DLD1 (cell line): ENCODE results near the gene MYH9.
"Not testable (repeated sequence)": the region's sequence is repeated elsewhere in the genome, so short reads cannot be mapped to it uniquely, and the experiment has no call there.

Experiments used
- in situ Hi-C: cut with HindIII; loops from 2 replicates; pipeline ENCODE4 v1.10.0; 2017; ENCODE audit warnings: low sequenced_read_pairs

Gene MYH9

DNA sequence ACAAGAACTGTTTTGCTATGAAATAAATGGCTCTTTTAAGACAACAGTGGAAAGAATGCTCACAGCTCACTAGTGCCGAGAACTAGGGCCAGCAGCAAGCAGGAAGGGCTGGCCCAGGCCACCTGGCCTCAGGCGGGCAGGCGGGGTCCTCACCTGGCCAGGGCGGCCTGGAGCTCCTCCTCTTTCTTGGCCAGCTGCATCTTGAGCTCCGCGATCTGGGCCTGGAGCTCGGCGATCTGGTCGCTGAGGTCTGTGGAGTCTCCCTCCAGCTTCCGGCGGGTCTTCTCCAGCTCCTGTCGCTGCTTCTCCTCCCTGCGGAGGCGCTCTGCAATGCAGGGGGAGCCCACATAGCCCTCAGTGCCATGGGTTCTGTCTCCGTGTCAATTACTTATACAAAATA is 91.1 kb downstream of the MYH9 start:
- in situ Hi-C loops, result no loop called here

DNA sequence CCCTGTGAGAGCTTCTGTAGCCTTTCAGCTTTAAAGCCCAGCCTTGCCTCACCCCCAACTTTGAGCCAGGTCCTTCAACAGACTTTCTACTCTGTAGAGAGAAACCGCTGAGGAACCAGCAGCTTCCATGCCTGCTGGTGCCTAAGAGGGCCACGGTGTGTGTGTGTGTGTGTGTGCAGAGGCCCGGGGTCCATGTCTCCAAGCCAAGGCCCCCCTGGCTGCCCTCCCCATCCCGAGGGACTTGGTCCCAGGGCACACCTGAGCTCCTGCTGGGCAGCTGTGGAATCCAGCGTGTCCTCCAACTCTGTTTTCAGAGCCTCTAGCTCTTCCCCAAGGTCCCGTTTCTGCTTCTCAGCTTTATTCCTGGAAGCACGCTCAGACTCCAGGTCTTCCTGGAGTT is 92.5 kb downstream of the MYH9 start:
- in situ Hi-C loops, result no loop called here

DNA sequence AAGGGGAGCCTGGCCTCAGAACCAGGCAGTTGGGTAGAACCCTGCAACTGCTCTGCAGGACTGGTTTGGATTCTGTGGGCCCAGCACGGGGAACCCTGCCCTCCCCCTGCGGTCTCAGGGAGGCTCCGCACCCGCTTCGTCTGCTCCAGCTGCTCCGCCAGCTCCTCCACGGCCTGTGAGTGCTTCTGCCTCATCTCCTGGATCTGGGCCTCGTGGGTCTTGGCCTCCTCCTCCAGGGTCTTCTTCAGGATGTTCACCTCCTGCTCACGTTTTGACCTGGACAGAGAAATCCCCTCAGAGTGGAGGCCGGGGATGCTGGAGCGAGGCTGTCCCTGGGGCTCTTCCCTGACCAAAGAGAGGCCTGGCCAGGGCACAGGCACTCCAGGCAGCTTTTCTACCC is 93.0 kb downstream of the MYH9 start:
- in situ Hi-C loops, result no loop called here

DNA sequence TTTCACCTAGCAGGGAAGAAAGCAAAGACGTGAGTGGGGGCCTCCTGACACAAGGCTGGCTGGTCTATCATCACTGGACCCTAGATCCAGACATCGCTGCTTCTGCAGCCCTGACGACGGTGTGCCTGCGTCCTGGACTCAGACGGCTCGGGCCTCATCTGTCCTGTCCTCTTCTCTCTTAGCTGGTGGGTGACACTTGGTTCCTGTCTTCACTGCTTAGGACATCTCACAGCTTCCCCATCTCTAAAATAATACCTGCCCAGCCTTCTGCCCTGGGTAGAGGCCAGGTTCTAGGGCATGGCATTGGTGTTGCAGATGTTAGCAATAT is 93.5 kb downstream of the MYH9 start:
- in situ Hi-C loops, result no loop called here

DNA sequence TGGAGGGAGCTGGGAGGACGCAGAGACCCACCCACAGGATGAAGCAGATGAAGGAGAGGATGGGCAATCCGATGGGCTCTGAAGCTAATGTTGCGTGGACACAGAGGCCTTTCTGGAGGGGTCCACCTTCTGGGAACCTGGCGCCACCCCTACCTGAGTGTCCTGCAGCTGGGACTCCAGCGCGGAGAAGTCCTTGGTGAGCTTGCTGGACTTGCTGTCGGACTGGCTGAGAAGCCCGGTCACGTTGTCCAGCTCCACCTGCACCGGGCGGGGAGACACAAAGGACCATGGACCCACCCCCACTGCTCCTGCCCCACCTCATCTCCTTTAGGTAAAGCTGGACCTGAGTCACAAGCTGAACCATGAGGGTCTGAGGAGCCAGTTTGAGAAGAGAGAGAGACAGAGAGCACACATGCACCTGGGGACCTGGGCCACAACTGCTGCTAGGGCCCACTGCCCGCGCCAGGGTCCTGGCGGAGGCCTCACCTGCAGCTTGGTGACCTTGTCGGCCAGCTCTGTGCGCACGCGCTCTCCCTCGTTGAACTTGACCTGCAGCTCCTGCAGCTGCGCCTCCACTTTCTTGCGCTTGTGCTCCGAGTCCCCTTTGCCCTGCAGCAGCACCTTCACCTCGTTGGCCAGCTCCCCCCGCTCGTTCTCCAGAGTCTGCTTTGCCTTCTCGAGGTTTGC is 94.0 kb downstream of the MYH9 start:
- in situ Hi-C loops, result no loop called here

DNA sequence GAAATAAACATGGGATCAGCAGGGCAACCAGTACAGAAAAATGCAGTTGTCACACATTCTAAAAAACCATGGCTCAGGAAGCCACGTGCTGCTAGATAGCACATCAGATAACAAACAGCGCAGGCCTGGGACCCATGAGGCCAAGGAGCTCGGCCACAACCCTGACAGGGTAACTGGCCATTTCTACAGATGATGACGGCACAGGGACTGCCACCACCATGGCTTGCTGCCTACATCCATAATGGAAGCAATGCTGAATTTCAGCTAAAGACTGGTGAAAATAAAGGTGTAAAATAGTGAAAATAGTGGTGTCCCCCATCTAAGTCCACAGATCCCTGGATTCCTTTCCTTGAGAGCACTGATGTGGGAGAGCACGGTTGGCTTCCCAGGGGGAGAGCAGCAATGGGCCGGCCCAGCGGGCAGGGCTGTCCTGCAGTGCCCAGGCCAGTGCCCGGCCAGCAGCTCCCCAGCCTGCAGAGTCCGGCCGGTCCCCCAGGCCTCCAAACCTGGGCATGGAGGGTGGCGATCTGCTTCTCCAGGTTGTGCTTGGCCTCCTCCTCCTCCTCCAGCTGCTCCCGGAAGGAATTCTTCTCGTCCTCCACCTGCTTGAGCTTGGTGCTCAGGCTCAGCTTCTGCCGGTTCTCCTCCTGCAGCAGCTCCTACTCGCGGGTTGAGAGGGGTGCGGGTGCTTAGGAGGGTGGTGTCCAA is 94.8 kb downstream of the MYH9 start:
- in situ Hi-C loops, result no loop called here

DNA sequence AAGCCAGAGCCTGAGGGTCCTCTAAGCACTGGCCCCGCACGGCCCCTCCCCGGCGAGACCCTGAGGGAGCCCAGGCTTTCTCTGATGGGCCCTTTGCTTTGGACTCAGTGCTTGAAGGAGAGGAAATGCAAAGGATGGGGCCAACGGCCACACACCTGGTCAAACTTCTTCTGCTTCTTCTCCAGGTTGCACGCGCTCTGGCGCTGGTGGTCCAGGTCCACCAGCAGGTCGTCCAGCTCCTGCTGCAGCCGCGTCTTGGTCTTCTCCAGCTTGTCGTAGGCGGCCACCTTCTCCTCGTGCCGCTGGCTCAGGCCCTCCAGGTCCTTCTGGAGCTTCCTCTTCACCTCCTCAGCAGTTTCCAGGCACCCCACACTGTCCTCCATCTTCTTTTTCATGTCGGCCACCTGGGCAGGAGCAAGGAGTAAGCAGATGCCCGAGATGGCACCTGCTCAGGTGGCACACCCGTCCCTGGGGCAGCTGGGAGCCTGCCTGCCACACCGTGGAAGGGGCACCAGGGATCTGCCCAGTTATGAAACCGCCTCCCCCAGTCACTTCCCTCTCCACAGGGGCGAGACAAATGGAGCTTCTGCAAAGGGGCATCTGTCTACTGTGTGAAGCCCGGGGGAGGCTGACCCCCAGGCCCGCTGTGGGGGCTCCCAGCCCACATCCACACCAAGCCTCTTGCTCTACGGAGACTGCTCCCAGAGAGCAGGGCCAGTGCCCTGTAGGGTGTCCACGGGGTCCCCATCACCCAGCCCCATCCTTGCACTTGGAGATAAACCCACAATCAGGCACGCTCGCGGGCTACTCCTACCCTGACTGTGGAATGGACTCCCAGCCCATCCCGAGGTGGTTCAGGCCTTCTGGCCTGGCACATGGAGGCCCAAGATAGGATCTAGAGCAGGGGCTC is 95.7 kb downstream of the MYH9 start:
- in situ Hi-C loops, result no loop called here

DNA sequence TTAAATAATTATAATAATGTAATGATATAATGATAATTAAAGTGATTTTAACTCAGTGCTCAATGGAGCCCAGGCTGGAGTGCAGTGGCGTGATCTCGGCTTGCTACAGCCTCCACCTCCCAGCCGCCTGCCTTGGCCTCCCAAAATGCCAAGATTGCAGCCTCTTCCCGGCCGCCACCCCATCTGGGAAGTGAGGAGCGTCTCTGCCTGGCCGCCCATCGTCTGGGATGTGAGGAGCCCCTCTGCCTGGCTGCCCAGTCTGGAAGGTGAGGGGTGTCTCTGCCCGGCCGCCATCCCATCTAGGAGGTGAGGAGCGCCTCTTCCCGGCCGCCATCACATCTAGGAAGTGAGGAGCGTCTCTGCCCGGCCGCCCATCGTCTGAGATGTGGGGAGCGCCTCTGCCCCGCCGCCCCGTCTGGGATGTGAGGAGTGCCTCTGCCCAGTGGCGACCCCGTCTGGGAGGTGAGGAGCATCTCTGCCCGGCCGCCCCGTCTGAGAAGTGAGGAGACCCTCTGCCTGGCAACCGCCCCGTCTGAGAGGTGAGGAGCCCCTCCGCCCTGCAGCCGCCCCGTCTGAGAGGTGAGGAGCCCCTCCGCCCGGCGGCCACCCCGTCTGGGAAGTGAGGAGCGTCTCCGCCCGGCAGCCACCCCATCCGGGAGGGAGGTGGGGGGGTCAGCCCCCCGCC is 97.2 kb downstream of the MYH9 start:
- in situ Hi-C loops, result not testable (repeated sequence)

DNA sequence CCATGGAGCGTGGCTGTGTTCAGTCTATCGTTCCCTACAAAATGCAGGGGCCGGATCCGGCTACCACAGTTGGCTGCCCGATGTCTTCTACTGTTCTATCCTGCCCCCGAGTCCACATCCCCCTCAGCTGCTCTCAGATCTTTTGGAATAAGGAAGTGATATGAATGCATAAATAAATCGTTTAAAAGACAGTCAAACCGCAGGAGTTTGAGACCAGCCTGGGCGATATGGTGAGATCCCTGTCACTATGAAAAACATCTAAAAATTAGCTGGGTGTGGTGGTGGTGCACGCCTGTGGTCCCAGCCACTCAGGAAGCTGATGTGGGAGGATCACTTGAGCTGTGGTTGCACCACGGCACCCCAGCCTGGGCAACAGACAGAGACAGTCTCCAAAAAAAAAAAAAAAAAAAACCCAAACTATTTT is 97.8 kb downstream of the MYH9 start:
- in situ Hi-C loops, result not testable (repeated sequence)

DNA sequence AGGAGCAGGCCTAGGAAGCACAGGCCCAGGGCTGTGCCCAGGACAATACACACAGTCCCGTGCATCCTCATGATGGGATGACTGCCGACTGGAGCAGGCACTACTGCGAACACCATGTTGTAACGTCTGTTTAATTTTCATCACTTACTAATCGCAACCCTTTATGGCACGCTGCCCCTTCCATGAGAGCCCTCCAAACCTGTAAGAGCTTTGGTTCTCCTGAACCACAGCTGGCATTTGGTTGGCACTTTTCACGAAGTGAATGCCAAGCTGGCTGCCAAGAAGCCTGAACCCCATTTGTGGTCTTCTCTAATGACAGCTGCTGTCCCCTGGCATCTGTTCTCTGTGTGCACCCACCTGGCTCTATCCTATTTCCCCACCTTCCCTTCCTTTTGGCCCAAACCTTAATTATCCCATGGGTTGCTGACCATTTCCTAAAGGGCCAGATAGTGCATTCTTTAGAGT is 98.3 kb downstream of the MYH9 start:
- in situ Hi-C loops, result no loop called here

DNA sequence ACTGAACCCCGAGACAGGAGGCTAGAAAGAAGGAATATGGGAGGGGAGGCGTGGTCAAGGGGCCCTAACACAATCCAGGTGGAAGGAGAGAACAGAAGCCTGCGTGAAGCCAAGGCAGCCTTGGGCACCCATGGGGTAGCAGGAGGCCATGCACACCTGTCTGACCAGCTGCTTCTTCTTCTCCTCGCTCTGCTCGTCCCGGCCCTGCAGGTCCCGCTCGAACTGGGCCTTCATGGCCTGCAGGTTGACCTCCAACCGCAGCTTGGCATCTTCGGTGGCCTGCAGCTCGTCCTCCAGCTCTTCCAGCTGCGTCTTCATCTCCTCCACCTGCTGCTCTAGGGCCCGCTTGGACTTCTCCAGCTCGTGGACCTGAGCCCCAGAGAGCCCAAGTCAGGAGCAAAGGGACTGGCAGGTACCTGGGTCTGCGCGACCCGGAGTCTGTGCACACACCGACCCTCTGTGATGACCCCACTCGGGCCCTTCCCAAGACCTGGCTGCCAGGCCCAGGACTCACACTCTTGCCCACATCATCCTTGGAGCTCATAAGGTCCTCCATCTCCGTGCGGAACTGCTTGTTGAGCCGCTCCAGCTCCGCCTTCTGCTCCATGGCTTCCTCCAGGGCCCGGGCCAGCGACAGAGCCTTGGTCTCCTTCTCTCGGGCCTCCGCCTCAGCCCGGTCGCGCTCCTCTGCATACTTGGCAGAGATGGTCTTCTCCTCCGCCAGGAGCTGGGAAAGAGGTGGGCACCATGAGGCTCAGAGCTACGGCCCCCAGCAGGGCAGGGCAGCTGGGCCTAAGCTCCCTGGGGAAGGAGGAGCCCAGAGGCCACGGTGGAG is 99.0 kb downstream of the MYH9 start:
- in situ Hi-C loops, result no loop called here

DNA sequence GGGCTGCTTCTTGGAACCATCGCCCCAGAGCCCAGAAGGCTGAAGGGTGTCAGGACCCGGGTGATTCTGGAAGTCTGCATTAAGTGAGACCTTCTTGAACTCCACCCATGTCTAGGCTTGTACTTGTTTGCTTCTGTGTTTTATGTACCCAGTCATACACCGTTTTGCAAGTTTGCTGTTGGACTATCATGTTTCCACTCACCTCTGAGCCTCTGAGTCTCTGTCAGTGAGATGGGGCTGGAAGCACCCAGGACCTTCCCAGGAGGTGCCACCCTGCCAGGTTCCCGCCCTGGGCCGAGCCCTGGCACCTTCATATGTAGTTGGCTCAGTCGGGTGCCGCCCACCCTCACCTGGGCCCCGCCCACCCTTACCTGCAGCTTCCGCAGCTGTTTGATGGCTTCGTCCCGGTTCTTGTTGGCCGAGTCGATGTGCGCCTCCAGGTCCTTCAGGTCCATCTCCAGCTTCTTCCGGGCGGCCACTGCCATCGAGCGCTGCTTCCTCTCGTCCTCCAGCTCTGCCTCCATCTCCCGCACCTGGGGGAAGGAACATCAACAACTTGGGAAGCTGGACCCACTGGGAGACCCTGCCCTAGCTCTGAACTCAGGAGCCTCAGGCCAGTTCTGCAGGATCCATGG is 99.8 kb downstream of the MYH9 start:
- in situ Hi-C loops, result no loop called here

DNA sequence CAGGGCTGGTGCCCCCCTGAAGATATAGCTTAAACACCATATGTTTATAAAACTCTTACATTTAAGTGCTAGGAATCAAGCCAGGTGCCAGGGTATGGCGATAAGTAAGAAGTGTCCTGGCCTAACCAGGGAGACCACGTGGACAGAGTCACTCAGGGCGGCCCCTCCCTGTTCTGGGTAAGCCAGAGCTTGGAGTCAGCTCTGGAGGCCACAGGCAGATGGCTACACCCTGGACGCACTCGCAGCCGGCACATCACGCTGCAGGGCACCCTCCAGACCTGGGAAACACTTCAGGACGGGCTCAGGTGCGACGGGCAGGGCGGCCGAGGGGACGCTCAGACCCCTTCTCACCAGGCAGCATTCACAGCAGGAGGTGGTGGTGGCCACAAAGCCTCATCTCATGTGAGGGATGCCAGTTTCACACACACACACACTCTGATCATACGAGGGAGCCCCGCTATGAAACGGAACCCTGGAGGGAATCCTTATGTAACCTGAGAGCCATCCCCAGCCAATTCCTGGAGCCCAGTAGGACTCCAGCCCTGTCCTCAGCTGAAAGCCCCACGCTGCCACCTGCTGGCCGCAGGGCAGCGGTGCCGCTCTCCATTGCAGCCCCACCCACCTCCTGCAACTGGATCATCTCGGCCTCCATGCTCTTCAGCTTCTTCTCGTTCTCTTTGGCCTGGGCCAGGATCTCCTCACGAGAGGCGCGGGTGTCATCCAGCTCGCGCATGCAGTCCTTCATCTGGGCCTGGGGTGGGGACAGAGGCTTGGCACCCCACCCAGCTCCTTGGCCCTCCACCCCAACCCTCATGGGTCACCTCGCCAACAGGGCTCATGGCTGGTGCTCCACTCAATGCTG is 101.4 kb downstream of the MYH9 start:
- in situ Hi-C loops, result no loop called here

DNA sequence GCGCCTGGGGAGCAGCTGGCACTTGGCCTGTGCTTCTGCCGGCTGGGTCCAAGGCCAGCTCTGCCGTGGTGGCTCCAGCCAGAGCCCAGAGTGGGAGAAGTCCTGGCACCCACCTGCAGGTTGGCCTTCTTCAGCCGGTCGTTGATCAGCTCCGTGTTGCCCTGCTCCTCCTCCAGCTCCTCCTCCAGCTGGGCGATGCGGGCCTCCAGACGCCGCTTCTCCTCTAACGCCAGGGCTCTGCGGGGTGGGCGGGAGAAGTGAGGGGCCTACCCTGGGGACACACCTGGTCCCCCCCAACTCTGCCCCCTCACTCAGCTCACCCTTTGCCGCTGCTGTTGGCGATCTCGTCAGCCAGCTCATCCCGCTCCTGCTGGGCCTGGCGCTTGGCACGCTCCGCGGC is 102.2 kb downstream of the MYH9 start:
- in situ Hi-C loops, result no loop called here

DNA sequence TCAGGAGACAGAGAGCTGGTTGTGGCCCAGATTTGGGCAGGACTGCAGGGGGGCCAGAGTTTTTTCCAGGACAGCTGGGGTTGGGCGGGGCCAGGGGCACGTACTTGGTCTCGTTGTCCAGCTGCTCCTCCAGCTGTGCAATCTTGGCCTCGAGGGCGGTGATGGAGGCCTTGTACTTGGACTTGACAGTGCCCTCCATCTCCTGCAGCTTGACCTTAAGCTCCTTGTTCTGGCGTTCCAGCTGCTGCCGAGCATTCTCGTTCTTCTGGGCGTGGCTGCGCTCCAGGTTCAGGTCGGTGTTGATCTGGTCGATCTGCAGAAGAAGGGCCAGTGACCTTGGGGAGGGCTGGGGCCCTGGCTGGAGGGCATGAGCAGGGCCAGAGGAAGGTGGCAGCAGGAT is 102.8 kb downstream of the MYH9 start:
- in situ Hi-C loops, result no loop called here

DNA sequence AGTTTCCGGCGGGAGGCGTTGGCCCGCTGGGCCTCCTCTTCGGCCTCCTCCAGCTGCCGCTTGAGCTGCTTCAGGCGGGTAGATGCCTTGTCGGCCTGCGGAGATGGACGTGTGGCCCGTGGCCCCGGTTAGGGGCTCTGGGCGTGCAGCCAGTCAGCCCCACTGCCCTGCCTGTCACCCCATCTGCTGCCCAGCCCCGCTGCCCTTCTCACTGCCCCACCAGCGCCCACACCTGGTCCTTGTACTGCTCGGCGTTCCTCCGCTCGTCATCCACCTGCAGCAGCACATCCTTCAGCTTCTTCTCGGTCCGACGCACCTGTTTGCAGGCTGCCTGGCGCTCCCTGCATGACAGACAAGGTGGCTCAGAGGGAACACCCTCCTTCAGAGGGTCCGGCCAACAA is 103.6 kb downstream of the MYH9 start:
- in situ Hi-C loops, result no loop called here

DNA sequence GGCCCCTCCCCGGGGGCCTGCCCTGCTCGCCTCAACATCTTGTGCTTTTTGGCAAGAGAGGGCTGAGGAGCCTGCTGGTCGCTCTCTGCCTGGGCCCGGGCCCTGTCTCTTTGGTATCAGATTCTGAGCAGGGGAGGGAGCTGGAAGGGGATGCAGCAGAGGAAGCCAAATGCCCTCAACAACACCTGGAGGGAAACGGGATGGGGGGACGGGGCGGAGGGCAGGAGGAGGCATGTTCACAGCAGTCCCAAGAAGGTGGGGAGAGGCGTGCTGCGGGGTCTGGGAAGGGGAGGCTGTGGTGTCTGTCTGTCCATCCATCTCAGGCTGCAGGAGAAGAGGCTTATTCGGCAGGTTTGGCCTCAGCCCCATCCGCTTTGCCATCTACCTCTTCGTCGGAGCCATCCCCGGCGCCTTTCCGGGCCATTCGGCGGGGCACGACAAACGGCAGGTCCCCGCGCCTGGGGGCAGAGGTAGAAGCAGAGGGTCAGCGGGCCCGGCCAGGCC is 105.4 kb downstream of the MYH9 start:
- in situ Hi-C loops, result no loop called here

DNA sequence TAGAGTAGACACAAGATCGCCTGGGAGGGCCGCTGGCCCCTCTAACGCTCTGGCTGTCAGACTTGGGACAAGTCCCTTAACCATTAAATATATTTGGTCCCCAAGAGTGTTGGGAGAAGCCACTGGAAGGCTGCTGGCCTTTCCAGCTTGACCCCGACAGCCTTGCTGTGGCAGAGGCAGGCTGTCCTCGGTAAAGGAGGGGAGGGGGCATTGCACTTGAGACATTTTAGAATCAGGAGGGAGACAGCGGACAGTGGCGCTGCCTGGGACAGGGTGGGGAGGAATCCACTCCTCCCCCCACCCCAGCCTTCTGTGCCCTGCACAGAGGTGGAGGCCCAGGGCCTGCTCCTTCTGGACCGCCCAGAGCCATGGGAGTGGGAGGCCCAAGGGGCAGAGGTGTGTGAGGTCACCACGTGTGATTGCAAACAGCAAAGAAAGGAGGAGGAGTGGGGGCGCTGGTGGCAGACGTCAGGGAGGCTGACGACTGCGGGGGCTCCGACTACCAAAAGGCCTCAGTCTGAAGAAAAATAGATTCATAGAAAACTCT is 105.9 kb downstream of the MYH9 start:
- in situ Hi-C loops, result no loop called here
